ENCODE data around the gene OR51E1.

Gene OR51E1, protein sequence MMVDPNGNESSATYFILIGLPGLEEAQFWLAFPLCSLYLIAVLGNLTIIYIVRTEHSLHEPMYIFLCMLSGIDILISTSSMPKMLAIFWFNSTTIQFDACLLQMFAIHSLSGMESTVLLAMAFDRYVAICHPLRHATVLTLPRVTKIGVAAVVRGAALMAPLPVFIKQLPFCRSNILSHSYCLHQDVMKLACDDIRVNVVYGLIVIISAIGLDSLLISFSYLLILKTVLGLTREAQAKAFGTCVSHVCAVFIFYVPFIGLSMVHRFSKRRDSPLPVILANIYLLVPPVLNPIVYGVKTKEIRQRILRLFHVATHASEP

DNA sequence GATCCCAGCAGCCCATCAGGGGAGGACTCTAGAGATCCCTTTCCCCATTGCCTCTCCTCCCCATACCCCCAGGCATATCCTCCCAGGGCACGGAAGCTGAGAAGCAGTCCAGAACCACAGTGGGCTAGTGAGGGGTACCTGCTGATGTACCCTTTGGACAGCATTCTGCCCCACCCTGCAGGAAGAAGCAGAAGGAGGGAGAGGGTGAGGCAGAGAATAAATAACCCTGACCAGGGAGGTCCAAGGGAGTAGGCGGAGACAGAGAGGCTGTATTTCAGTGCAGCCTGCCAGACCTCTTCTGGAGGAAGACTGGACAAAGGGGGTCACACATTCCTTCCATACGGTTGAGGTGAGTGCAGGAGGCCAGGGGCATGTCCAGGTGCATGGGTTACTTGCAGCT lies at the start of gene OR51E1:
Gene OR51E1 (plus strand): TSS at position 301 of the 400 bp plus-strand sequence. CDS start 8,545 bp downstream, outside the sequence.
- no peak for DNase-seq

- no peak for DNase-seq
Measured at GRCh38 chr11:4605057-4605456, 38.7 kb upstream of the OR51E1 start.

DNA sequence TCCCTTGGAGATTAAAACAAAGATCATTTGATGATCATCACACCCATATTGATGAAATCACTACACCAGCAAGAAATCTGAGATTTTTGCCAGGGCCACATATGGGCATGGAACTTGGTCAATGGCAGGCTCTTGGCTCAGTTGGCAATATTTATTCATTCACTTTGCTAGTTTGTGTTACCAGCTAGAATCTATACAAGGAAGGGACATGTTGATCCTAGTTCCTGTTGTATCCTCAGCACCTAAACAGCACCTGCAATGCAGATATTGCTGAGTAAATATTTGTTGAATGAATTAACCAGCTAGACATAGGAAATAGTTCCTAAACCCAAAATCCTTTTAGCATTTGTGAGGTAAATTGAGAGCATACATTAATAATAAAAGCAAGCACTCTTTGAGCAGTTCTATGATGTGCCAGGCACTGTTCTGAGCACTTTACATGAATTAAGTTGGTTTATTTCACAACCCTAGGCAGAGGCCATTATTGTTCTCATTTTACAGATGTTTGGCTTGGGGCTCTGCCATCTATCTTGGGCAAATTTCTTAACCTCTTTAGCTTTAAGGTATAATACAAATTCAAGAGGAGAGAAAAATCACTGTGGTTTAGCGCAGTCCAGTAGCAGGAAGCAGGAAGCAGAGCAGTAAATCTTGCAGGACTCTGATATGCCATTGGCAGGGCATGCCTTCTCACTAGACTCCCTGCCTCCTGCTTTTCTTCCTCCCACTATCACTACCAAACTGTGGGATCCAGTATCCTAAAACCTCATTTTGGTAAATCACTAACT lies 37.4 kb upstream of the OR51E1 start:
- DNase-seq = no peak

GRCh38 chr11:4607096-4607495 lies 36.7 kb upstream of the OR51E1 start:
- no peak for DNase-seq

DNA sequence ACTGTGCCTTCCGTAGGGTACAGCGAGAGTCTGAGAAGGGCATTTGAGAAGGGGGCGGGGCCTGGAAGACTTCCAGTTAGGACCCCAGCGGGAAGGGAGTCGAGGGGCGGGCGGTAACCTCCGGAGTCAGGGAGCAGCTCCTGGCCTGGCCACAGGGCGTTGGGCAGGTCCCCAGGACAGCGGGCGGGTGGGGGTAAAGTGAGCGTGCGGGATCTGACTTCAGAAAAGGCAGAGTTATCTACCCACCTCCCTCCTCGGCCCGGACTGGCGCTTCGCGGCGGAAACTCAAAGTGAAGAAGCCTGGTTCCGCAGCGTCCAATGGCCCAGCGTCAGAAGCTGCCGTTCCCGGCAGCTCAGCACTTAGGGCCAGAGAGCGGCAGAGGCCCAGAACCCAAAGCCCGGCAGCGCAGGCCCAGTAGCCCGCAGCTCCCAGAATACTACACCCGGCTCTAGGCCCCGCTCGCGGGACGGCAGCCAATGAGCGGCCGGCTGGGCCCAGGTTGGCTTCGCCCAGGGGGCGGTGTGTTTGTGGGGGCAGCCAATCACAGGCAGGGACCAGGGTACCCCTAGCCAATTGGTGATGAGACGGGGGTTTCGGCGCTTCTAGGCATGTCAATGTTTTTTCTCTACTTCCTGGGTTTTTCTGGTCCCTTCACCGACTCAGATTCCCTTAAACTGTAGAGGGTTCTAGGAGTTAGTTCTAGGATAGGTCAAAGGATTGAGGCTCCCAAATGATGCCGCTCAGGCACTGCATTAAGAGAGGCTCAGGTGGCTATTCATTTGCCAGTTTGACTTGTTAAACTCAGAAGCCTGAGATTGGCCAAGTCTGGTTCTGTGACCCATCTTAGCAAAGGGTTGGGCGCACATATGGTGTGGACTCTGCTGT lies 35.8 kb upstream of the OR51E1 start, which contains the start of gene TRIM68:
Gene TRIM68 (minus strand): TSS at position 451 of the 886 bp plus-strand sequence. CDS start 2,727 bp downstream, outside the sequence.
- DNase-seq = peak; percentile 79

- DNase-seq = no peak
Measured at GRCh38 chr11:4610258-4610935, 33.4 kb upstream of the OR51E1 start.

DNA sequence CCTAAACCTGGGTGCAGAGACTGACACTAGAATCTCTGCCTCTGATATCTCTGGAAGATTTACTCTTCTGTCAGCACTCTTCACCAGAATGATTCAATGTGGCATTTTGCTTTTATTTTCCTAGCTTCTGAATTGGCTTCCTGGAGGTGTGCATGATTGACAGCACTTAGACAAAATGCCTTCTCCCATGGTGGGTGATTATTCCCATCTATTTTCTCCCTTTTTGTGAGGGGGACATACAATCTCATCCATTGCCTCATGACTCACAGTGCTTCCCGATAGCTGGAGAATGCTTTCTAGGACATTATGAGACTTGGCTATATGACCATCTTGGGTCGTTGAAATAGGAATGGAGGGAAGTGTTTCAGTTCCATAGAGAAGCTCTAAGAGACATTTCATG lies 31.8 kb upstream of the OR51E1 start:
- no peak for DNase-seq

DNA sequence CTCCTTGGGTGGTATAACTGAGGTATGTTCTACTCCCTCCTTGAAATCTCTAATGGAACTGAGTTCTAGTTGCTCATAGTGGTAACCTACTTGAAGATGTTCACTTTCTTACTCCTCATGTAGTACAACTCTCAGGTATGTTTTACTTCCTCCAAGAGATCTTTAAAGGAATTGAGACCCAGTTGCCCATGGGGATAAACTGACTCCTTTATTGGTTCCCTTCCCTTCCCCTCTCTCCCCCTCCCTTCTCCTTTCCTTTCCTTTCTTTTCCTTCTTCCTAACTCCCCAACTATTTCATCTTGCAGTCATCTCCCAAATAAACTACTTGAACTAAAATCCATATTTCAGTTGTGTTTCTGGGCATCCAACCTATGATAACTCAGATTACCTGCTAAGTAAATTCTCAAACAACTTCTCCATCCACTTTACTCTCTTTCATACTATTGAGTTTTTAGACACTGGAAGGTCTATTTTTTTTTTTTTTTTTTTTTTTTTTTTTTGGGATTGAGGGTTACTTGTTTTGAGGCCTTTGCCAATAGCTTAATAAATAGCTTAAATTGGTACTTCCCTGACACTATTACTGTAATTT lies 27.8 kb upstream of the OR51E1 start:
- no peak for DNase-seq

GRCh38 chr11:4619514-4619913 lies 24.3 kb upstream of the OR51E1 start:
- no peak for DNase-seq

GRCh38 chr11:4626207-4627099 lies 17.3 kb upstream of the OR51E1 start:
- DNase-seq = no peak

DNA sequence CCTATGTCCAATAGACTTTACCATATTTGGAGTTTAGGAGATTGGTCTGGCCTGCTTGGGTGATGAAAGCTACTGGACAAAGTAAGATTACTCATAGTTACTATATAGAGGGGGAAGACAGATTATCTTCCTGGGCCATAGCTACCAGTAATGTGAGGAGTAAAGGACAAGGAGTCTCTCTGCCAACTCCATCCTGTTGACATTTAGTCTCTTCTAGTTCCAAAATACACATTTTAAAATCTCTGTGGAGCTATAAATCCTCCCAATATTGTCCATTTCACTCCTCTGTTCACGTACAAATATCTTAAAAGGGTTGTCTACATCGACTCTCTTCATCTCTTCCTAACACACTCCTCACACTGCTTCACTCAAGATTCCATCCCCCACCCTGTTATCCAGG lies 7.6 kb upstream of the OR51E1 start:
- no peak for DNase-seq

DNA sequence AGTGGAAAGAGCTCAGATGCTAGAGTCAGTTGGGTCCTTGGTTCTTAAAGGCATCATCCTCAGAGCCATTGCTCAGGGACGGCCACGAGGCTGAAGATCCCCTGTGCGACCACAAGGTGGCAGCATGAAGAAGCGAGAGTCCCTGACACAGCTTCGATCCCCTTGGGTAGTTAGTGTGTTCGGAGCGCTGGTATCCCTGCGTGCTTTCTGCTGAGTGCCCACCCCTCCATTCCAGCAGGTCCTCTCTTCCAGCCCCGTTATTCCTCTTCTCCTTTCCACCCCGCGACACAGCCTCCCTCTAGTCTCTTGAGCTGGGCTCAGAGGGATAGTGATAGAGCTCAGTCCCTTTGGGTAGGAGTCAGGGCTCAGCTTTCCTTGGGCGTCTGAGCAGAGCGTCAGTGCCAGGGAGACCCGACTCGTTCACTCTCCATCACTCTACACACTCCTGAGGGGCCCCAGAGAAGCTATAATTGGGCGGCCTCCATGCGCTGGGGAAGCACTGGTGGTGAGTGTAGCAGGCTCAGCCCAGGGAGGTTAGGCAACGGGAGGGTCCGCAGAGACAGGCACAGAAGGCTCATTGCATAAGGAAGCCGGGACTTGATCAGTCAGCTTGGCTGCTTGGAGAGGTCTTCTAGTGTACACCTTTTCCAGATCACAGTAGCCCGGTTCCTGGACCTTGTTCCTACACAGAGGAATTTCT lies 6.7 kb upstream of the OR51E1 start, which contains the start of gene OR51D1:
Gene OR51D1 (plus strand): TSS at position 516 of the 700 bp plus-strand sequence. CDS start 2,314 bp downstream, outside the sequence.
- DNase-seq = peak; percentile 33

DNA sequence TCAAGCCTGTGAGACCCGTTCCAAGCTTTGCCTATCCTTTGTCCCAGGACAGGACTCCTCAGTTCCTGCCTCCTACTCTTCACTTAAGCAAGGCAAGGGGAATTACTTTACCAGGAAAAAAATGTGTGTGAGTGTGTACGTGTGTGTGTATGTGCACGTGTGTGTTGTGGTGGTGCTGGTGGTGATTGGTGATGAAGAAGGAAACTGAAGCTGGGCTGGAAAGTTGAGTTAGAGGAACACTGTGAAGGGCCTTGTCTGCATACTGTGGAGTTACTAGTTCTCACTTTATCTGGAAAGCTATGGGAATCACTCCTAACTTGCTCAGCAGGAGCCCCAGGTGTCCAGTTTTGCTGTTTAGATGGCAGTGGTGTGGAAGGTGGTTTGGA lies 6.1 kb upstream of the OR51E1 start:
- no peak for DNase-seq

DNA sequence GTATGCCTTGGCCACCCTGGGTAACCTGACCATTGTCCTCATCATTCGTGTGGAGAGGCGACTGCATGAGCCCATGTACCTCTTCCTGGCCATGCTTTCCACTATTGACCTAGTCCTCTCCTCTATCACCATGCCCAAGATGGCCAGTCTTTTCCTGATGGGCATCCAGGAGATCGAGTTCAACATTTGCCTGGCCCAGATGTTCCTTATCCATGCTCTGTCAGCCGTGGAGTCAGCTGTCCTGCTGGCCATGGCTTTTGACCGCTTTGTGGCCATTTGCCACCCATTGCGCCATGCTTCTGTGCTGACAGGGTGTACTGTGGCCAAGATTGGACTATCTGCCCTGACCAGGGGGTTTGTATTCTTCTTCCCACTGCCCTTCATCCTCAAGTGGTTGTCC lies 3.9 kb upstream of the OR51E1 start:
- no peak for DNase-seq

DNA sequence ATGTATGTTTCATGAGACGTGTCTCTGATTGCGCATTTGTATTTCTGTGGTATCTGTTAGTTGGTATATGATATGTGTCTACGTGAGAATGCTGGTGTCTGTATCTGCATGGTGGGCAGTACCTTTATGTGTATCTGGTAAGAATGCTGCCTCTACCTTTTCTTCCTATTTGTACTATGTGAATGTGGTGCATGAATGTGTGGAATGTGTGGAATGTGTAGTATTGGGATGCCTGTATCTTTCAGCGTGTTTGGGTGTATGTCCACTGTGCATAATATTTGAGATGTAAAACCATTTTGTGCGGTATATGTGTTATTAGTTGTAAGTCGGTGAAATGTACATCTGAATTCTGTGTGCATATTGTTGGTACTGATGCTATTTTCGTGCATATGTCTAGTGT lies 2.3 kb upstream of the OR51E1 start:
- no peak for DNase-seq

DNA sequence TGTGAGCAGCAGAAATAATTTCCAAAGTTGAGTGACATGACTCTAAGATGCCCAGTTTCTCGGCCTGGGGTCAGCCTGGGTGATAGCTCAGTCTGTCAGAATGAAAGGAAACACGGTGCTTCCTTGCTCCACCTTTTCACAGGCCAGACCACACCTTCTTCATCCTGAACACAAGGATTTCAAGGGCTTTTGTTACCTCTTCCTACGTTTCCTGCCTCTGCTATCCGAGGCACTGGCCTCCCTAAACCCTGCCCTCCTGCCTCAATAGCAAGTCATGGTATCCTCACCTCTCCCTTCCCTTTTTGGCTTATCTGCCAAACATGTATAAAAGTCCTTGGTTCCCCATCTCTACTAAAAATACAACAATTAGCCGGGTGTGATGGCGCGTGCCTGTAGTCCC lies 1.7 kb upstream of the OR51E1 start:
- no peak for DNase-seq

DNA sequence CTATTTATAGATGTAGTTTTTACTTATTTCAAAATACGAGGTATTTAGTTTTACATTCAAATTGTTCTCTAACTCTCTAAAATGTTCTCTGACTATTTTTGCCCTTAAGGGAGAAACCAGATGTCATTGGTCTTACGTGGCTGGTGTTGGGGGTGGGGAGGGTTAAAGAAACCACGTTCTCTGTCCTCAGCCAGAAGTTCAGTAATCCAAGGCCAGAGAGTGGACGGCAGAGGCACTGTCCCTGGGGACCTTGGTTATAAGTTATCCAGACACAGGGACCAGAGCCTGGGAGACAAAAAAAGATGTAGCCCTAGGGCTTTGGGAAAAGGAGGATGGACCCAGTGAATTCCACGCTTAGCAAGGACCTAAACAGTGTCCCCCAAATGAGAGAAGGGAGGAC lies 706 bp upstream of the OR51E1 start:
- DNase-seq = no peak

- DNase-seq = no peak
Measured at GRCh38 chr11:4644233-4644632, 451 bp downstream of the OR51E1 start.

DNA sequence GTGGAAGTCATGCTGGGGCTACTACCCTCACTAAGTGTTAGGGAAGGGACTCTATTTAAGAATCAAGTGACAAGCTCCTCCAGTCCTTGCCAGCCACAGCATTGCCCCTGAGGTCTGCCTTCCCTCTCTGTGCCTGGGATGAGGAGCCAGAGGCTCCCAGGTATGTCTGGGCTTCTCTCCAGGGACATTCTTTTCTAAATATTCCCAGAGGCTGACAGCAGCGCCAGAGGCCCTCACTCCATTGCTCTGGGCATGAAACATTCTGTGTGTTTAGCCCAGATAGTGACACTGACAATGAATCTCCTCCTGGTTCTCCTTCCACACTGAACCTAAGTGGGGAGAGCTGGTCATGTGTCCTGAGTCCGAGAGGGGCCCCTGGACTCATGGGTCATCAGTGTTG lies 2.2 kb downstream of the OR51E1 start:
- no peak for DNase-seq

- DNase-seq = no peak
Measured at GRCh38 chr11:4647766-4648165, 4.0 kb downstream of the OR51E1 start.

Measured in NCI-H1436 treated with DMSO at 0.1 percent for 48 hours (cell line).